Hippocampal formation (tissue), 2 donors: ENCODE measurements around the gene STX8.
"Not testable (repeated sequence)": the region's sequence is repeated elsewhere in the genome, so short reads cannot be mapped to it uniquely, and the experiment has no call there.

ENCODE experiments used
- DNase-seq, 2 donors: peaks; one replicate each; lab custom pipeline; 2025; lab: John Stamatoyannopoulos, UW

STX8 gene

DNA sequence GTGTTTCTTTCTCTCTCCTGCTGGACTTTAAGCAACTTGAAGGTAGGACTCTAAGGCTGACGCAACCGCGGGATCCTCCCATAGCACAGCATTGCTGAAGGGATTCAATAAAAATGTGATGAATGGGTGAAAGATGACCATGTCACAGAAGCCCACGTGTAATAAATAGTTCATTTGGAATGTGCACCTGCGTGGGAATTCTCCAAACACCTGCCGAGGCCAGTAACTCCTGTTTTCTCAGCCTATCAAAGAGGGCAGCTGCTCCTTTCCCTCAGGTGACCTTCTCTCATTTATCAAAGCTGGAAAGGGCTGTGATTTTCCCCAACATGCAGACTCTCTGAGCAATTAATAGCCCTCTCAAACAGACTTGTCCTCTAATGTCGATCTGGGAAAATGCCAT, 235.7 kb downstream of the STX8 start:
- no peak for DNase-seq

DNA sequence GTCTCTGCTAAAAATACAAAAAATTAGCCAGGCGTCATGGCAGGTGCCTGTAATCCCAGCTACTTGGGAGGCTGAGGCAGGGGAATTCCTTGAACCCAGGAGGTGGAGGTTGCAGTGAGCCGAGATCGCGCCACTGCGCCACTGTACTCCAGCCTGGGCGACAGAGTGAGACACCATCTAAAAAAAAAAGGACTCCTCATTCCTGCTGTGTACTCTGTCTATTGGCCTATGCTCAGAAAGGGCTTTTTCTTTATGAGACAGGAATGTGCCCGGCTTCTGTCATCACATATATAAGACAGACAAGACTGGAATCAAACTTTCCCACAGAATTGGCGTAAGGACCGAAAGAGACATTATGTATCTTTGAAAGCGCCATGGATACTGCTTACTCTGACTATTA, 236.1 kb downstream of the STX8 start:
- not testable (repeated sequence) for DNase-seq

DNA sequence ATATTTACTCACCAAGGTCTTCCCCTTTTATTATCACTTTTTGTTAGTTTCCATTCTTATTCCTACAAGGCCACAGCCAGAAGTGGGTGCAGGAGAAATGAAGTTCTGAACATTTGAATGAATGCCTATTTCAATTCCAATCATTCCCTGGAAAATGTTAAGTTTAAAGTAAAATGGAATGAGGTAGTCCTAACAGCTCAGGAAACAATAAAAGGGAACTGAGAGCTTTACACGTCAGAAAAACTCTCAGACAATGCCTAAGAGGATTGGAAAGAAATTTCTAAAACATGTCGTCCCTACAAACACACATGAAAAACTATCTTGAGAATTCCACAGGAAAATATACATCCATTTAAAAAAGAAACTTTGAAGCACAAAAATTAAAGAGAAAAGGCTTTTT, 238.8 kb downstream of the STX8 start:
- DNase-seq, result no peak

DNA sequence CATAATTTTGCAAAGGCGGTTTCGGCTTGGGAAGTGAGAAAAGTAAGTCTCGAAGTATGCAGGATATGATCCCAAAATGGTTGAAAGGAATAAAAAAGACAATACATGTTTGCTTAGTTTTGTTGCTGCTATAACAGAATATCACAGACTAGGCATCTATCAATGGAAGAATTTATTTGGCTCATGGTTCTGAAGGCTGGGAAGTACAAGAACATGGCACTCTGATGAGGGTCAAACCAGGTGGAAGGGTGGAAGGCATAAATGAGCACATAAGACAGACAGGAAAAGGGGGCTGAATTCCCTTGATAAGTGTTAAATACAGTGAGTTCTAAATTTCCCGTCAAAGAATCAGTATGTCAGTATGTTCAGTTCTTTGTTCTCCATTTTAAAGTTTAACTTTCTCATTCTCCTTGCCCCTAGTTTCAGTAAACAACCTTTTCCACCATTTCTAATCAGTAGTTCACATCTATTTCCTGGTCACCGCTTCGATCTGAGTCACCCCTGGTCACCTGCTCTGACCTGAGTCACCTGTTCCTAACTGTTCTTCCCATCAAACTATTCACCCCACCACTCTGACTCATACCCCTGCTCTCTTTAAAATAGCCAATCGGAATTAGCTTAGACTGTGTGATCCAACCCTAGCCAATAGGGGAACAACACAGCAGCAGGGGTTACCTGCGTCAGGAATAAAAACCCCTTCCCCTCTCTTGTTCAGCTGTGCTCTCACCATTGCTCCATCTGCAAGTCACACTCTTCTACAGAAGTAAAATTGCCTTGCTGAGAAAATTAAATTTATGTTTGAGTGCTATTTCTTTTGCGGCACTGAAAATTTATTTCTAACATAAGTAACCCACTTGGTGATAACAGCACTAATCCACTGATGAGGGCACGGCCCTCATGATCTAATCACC, 240.8 kb downstream of the STX8 start:
- DNase-seq, result no peak

DNA sequence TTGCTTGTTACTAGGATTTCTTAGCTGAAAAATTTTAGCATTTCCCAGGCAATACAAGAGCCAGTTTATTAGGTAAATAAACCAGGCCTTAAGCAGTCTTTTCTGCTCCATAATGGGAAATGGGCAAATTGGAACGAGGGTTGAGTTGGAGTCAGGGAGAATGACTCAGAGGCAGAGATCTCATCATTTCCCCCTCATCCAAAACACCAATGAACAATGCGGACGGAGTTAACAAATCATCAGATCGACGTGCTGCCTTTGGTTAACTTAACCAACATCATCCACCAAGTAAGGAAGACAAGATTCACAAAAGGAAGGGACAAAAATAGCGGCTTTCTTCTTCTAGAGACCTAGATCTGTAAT, 243.5 kb downstream of the STX8 start:
- no peak for DNase-seq

DNA sequence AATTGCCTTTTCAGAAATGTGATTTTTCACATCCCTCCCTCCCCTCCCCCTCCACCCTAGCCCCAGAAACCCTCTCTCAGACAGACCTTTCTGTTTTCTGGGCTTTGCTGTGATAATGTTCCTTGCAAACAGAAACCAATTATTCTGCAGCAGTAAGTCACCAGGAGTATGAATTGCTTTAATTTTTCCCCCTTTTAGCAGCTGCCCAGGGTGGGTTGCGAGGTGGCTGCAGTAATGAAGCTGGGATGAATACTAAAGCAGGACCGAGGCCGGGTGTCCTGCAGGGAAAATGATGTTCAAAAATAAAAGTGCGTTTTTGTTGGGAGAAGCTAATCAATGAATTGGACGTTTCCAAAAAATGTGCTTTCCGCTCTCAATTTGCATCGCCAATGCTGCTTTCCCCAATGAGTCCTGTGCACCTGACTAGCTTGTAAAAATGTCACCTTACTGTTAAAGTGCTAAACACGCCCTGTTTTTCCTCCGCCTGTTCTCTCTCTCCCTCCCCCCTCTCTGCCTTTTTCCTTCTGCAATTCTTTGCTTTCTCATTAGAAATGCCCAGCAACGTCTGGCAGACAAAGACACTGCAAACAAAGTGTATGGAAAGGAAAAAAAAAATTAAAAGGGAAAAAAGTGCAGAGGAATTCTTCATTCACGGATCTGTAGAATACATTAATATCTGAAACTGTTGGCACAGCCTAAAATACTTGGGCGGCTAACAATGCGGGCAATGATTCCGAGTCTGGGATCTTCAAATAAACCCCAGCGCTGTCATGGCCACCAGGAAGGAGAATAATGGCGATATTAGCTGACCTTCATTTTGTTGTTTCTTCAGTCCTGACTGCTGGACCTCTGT, 244.1 kb downstream of the STX8 start:
- DNase-seq, result peak in 1 of 2 donors; percentile 48

DNA sequence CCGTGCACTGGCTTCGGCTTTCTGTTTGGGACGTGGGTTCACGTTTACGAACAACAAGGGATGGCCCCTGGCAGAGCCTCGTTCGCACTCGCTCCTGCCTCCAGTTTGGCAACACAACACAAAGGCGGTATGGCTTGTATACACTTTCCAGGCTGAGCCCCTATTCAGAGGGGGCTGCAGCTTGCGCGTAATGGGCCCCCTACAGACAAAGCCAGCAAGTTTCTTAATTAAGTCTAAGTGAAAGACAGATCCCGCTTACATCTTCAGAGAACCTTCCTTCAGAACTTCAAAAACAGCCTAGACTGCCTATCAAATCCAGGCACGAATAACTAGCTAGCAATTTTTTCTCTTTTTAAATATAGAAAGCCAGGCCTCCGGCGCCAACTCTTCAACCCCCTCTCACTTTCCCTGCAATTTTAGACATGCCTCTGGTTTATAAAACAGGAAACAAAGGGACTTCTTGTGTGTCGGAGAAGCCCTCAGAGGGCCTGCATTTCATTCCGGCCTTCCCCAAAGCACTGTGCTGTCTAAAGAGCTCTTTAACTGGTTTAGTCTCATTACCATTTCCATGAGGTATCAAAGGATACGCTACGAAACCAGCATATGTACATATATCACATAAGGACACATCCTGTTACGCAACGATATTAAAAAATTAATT, 244.9 kb downstream of the STX8 start:
- no peak for DNase-seq

DNA sequence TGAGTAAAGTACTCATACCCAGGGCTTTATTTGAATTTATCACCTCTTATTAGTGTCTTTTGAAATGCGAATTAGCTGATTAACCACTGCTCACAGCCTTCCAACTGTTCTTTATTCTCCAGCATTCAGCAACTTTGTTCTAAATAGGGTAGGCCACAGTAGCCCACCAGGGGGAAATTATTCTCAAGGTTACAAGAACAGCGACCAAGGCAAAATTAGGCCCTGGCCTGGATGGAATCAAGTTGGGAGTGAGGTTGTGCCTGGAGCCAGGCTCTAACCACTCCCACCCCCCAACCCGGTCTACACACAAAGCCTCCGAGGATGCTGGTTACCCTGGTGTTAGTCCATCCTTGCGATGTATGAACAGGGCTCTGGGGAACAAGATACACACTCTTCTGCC, 245.5 kb downstream of the STX8 start:
- DNase-seq, result no peak

DNA sequence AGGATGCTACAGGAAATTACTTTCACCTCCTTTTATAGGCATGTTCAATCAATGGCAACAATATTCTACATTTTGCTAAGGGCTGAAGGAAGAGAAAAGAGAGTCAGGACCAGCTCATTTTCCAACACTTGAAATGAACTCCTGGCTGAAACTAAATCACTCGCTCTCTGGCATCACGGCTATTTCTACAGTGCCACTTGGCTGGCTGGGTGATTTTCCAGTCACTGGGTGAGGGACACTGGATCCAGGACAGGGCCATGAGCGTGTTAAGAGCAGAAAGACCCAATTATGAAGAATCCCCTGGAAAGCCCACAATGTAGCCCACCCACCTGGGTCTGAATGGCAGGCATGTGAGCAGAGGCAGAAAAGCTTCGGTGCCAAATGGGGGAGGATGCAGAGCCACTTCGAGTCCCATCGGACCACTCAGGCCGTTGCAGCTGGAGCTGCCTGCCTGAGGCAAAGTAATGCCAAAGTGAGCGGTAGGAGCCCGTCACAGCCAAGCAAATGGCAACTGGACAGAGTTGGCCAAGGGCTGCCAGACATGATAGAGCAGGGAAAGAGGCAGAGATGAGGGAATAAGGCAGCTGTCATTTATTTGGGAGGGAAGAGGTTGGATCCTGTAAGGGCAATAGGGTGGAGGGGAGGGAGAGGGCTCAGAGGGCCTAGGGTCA, 246.2 kb downstream of the STX8 start:
- DNase-seq, result no peak

DNA sequence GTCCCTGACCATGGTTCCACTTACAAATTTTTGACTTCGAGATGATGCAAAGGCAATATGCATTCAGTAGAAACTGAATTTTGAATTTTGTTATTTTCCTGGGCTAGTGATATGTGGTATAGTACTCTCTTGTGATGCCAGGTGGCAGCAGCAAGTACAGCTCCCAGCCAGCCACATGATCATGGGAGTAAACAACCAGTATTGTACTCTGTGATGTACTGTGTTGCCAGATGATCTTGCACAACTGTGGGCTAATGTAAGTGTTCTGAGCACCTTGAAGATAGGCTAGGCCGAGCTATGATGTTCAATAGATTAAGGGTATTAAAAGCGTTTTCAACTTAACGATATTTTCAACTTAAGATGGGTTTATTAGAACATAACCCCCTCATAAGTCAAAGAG, 250.8 kb downstream of the STX8 start:
- DNase-seq, result no peak

DNA sequence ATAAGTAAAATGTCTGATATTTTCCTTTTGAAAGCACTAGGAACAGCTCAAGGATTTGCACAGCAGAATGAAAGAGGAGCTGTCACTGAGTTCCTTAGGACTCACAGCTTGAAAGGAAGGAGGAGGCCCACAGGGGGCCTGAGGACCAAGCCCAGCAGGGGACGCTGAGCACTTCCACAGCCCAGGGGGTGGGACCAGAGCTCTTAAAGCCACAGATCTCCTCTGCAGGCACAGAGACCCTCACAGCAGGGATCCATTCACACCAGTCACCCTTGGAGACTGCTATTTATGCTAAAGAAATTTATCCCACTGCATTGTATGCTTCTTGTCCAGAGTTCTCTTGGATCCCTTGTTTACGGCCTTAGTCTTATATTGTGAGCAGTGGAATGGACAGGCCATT, 253.3 kb downstream of the STX8 start:
- no peak for DNase-seq

DNA sequence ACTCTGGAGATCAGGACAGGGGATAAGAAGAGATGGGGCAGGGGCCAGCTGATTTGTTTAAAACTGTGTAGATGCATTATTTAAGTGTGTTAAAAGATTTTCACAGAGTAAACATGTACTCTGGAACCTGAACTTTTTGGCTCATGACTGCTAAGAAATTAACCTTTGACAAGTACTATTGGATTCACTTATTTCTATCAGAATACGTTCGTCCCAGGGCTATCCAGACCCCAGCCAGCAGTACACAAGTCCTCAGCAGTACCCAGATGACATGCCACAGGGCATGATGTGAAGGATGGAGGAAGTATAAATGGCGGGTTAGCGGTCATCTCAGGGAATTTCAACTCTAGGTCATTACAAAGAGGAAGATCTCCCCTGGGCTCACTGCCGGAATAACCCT, 253.7 kb downstream of the STX8 start:
- DNase-seq, result no peak

DNA sequence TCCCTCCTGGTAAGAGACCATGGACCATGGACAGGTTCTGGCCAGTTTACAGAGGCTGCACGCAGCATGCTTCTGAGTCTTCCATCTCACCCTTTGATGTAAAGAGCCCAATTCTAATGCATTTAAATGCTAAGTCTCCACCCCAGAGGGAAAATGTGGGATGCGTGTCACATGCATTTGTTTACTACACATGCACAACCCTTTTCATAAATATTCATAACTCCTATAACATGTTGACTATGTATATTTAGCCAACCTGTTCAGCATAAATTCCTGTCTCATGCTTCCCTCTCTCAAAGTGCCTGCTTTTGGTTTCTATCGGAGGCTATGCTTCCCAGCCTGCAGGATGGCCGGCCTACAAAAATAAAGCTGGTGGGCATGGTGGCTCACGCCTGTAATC, 260.3 kb downstream of the STX8 start:
- no peak for DNase-seq

DNA sequence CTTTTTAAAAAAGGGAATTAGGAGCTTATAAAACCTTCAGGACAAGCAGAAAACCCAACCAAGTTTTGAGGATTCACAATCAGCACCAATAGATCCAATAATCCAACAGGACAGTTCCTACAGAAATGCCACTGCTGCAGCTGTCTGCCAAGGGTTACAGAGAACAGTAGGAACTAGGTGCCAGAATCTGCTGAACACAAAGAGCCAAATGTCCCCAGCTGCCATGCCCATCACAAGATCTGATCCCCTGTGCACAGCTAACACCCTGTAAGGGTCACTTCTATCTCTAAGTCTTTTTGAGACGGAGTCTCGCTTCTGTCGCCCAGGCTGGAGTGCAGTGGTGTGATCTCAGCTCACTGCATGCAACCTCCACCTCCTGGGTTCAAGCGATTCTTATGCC, 262.3 kb downstream of the STX8 start:
- peak; percentile 18 to 22 for DNase-seq

DNA sequence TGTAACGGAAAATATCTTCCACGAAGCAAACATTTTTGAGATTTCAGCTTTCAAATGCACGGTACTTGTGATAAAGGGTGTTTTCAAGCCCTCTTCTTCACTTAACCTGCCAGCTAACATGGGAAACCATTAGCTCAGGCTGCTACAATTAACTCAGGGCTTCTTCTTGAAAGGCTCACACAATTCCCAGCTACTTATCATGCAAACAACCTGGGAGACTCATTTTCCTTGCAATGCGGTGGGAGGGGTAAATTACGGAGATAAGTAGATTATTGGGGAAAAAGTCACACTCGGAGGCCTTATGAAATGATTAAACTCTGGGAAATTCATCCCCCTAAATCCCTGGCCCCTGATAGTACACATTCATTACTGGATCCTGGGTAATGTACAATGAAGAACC, 266.4 kb downstream of the STX8 start:
- DNase-seq, result no peak

DNA sequence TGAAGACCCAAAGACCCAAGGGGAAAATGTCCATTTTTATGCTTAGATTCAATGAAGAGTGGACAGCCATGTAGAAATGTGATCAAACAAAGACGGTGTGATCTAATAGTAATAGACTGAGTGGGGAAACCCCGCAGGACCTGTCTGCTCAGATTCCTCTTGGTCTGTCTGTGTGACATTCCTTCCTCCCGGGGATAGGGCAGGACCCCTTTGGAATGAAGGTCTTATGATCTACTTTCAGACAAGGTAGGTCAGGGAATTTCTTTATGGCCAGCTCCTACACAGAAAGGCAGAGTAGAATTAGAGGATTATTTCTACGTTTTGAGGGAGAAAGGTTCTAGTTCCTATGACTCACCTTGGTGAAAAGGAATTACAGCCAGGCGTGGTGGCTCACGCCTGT, 267.6 kb downstream of the STX8 start:
- DNase-seq, result no peak

DNA sequence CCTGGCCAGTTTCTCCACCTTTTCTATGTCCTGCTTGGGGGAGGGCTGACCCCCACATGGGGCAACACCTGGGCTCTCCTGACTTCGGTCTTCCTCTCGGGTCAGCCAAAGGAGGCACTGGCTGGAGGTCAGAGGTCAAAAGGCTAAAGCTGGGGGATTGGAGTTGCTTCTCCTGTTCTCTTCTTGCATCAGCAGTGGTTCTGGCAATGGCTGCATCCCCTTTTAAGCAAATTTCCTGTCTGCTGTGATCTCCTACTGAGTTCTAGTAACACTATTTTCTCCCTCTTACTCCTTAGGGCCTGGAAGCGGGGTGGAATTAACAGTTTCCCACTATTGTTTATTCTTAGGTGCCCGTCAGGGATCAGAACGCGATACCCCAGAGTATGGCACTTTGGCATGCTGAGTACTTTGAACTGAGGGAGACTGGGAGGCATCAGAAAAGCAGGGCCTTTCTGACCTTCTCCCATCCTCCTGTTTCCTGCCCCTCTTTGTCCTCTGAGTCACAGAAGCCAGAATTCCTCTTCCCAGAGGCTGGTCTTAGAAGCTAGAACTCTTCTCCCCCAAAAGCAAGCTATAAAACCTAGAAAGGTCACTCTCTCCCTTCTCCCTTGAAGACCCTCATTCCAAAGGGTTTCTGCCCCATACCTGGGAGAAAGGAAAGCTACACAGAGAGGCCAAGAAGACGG, 268.2 kb downstream of the STX8 start:
- no peak for DNase-seq

DNA sequence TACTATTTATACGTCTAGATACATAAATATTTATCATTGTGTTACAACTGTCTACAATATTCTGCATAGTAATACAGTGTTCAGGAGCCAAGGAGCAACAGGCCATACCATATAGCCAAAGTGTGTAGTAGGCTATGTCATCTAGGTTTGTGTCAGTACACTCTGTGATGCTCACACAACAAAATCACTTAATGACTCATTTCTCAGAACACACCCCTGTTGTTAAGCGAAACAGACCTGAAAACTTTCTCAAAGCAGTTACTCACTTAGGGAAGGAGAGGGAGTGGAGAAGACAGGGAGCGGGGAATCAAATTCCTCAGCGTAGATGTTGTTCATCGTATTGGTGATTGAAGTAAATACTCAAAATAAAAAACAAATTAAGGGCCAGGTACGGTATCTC, 269.5 kb downstream of the STX8 start:
- no peak for DNase-seq

DNA sequence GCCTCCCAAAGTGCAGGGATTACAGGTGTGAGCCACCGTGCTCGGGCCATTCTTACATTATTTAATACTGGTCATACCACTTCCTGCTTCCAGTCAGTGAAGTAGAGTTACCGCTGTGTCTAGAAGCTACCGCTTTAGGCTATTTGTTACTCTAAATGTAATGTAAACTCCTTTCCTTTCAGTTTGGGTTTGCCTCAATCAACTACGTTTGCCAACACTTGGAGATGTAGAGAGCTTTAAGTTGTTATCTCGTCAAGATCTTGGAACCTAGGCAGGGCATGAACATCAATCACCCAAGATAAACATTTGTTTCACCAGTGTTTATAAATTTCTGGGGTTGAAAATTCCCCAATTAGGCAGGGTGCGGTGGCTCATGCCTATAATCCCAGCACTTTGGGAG, 275.9 kb downstream of the STX8 start:
- DNase-seq, result no peak

DNA sequence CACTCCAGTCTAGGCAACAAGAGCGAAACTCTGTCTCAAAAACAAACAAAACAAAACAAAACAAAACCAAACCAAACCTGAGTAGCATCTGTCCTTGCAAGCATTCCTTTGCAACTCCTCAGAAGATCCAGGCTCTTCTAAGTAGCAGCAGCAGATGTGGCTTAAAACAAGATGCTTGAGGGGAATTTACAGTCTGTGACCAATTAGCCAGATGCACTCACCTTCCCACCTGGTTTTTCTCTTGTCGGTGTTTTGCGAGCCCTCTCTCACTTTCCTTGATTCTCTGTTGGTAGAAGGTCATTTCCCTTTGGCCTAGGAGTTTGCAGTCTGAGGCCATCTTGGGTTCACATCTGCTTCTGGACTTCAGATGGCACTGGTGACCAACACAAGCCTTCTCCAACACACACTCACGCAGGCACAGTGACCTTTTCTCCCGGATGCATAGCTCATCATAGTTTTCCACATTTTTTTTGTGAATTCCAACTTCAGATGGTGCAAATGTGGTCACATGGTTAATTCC, 276.8 kb downstream of the STX8 start:
- no peak for DNase-seq

DNA sequence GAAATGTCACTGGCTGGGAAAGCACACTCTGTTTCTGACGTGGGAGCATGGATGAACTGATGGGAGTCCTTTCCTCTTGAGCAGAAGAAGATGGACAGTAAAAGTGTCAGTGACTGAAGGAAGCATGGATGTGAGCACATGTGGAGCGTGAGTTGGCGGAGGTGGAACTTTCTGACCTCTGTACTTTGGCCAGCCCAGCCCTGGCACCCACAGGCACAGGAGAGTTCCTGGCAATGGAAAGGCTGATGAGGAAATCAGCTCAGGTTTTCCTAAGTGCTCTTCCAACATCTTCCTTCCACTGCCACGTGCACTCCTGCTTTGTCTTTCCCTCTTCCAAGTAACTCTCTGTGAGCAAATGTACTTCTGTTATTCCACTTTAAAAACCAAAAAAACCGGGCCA, 277.5 kb downstream of the STX8 start:
- DNase-seq, result no peak
